ENCODE measurements around the gene OXNAD1. TPM values are rescaled to one million over a fixed set of nuclear protein-coding genes. Genes with fewer than 3 reads are reported as not detected.

The OXNAD1 gene
- polyA plus RNA-seq, 1 of the 3 experiments (the other 2 are of a cell fraction): 6.9 TPM

DNA sequence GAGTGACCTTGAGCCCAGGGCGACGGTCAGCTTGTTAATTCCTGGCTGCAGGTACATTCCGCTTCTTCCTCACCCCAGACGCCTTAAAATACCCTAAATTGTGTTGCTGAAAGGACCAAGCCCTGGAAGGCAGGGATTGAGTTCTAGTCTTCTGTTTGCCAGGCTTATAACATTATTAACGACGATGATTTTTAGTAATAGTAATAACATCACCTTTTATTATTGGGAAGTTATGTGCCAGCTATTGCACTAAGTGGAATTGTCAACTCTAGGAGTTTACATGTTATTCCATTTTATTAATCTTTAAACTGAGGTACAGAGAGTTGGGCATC, 409 bp downstream of the OXNAD1 start:
- H3K9me3 ChIP-seq: no peaks in the 10 kb centered on the region

DNA sequence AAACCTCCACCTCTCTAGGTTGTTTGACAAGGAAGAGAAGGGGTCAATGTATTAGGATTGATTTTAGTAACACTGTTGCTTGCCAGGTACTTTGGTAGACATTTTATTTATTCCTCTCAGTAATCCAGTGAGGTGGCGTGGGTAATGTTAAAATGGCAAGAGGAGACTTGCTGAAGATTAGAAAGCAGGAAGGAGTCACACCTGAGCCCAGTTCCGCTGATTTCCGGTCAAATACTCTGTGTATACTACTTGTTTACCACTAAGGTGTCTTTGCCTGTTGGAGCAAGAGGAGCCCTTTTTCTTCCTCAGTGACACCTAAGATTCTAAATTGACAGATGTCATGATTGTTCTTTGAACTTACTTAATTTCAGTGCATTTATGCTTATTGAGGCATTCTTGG, 1.7 kb downstream of the OXNAD1 start:
- TF ChIP-seq MEF2A (IDR thresholded peaks at IDR 0.05; ENCODE audit: borderline replicate concordance, low read depth) (no peak), CHD2 (IDR thresholded peaks at IDR 0.05; ENCODE audit: low read length, partially characterized antibody) (no peak), RCOR1 (IDR thresholded peaks at IDR 0.05; ENCODE audit: low read length) (no peak), USF2 (IDR thresholded peaks at IDR 0.05; ENCODE audit: borderline replicate concordance, low read depth, low read length) (no peak), JUND (IDR thresholded peaks at IDR 0.05) (no peak), ELF1 (IDR thresholded peaks at IDR 0.05) (no peak), POLR2AphosphoS5 (IDR thresholded peaks at IDR 0.05; ENCODE audit: low read depth, low read length) (no peak), ZBTB33 (IDR thresholded peaks at IDR 0.05; ENCODE audit: borderline replicate concordance, low read depth) (no peak), RFX5 (IDR thresholded peaks at IDR 0.05; ENCODE audit: low read length) (no peak), CTCF (IDR thresholded peaks at IDR 0.05) (no peak), SIN3A (IDR thresholded peaks at IDR 0.05; ENCODE audit: borderline replicate concordance, low read depth, low read length) (no peak)
- CTCF ChIA-PET: interaction anchor here (1.2 to 4.0 kb wide), 7 partner anchors 8 to 284 kb away, joined by 3 to 27 read pairs (median 8); no protein-coding TSS in a partner anchor
- Histone ChIP-seq H4K20me1 (ENCODE audit: insufficient read depth) (no peaks in the 10 kb centered on the region), H2AFZ (ENCODE audit: low read depth) (no peak overlapping the region), H3K27me3 (ENCODE audit: insufficient read depth) (no peaks in the 10 kb centered on the region), H3K9me3 (no peaks in the 10 kb centered on the region), H3K27ac (ENCODE audit: low read depth in 2 of 2, low read length in 1 of 2) (no peak overlapping the region), H3K36me3 (replicated peaks in 1 of 2; ENCODE audit: control insufficient read depth in 1 of 2, insufficient read depth in 2 of 2, low read length in 1 of 2) (peaks cover 15 to 32% of the 10 kb centered on the region in 2 experiments), H3K9ac (no peak overlapping the region), H3K4me3 (ENCODE audit: low read depth in 2 of 2, low read length in 1 of 2) (no peak overlapping the region), H3K4me2 (no peak overlapping the region), H3K79me2 (ENCODE audit: insufficient read depth) (peaks cover 63% of the 10 kb centered on the region), H3K9me2 (no peaks in the 10 kb centered on the region), H3F3A (replicated peaks; ENCODE audit: insufficient read depth) (peaks cover 3% of the 10 kb centered on the region), H3K4me1 (ENCODE audit: control insufficient read depth in 1 of 2, insufficient read depth in 2 of 2, low read depth in 1 of 2, low read length in 1 of 2) (peaks cover 5 to 17% of the 10 kb centered on the region in 2 experiments)
- DNase-seq: no peak
- WGBS (ENCODE audit: low lambda C conversion rate): 94% methylated on average over 3 of the region's 3 CpGs
- POLR2A ChIA-PET: no interaction called here

More for the DNA sequence above, 409 bp downstream of the OXNAD1 start:
- peak overlapping the region; percentile 83 for H2AFZ ChIP-seq (ENCODE audit: low read depth)
- H3K4me2 ChIP-seq: peak overlapping the region; percentile 84
- POLR2A ChIA-PET: interaction anchor here (0.8 to 1.9 kb wide), 4 partner anchors 25 to 255 kb away, joined by 3 to 11 read pairs (median 5); partner anchors contain the start of gene RFTN1
- WGBS (ENCODE audit: low lambda C conversion rate): 0% methylated on average over 6 of the region's 6 CpGs
- CTCF ChIA-PET: interaction anchor here (1.0 to 2.9 kb wide), 5 partner anchors 17 to 1063 kb away, joined by 3 to 18 read pairs (median 5); no protein-coding TSS in a partner anchor
- H3K4me3 ChIP-seq (ENCODE audit: low read depth in 2 of 2, low read length in 1 of 2): peak overlapping the region; percentile 83 to 86
- peak overlapping the region; percentile 80 for H3K9ac ChIP-seq
- H3K4me1 ChIP-seq (ENCODE audit: control insufficient read depth in 1 of 2, insufficient read depth in 2 of 2, low read depth in 1 of 2, low read length in 1 of 2): peaks cover 5 to 17% of the 10 kb centered on the region in 2 experiments
- H3K9me2 ChIP-seq: no peaks in the 10 kb centered on the region
- no peak for DNase-seq
- H3K36me3 ChIP-seq (replicated peaks in 1 of 2; ENCODE audit: control insufficient read depth in 1 of 2, insufficient read depth in 2 of 2, low read length in 1 of 2): peaks cover 19 to 36% of the 10 kb centered on the region in 2 experiments
- no peaks in the 10 kb centered on the region for H3K27me3 ChIP-seq (ENCODE audit: insufficient read depth)
- TF ChIP-seq YY1 (IDR thresholded peaks at IDR 0.05; ENCODE audit: low read depth): 0 out of 2 replicates have a peak, but pooled peaks have one; percentile 1
- TF ChIP-seq ELF1 (IDR thresholded peaks at IDR 0.05): no peak
- peak overlapping the region; percentile 83 to 86 for H3K27ac ChIP-seq (ENCODE audit: low read depth in 2 of 2, low read length in 1 of 2)
- H3K79me2 ChIP-seq (ENCODE audit: insufficient read depth): peaks cover 70% of the 10 kb centered on the region
- H3F3A ChIP-seq (replicated peaks; ENCODE audit: insufficient read depth): peaks cover 2% of the 10 kb centered on the region
- H4K20me1 ChIP-seq (ENCODE audit: insufficient read depth): no peaks in the 10 kb centered on the region
